B cell (primary cell): Measurements from ENCODE around the gene THRAP3. TPM values are rescaled to one million over a fixed set of nuclear protein-coding genes. Genes with fewer than 3 reads are reported as not detected.

ENCODE experiments used
- ATAC-seq: fragments of 200-7000 bp; cut with Tn5 transposase; one replicate; pipeline ENCODE4 v1.10.0; 2021; ENCODE audit warnings: low read depth, mild to moderate bottlenecking, moderate number of reproducible peaks, moderate library complexity
- CTCF ChIA-PET: fragments of 350-600 bp; sonication (Branson Sonifier 250); formaldehyde crosslinking; loops from one replicate; lab custom pipeline; 2021; ENCODE audit warnings: antibody characterized with exemption, inconsistent platforms; lab: Charles Lee
- POLR2A ChIA-PET: fragments of 350-600 bp; sonication (Branson Sonifier 250); formaldehyde crosslinking; loops from one replicate; lab custom pipeline; 2021; ENCODE audit warnings: antibody characterized with exemption; lab: Charles Lee
- DNase-seq: peaks from one replicate; pipeline ENCODE4 v3.0.0; 2013
- H2AFZ ChIP-seq: 2 replicates; pipeline ENCODE4 v1.6.1; 2012; ENCODE audit warnings: mild to moderate bottlenecking, low read depth, low read length; ENCODE audit not compliant: insufficient read depth, poor library complexity, severe bottlenecking
- H3K27ac ChIP-seq, 2 donors: 1 replicate in 1 of 2; 2 replicates in 1 of 2; pipeline ENCODE4 v1.5.1; 2012 to 2013; ENCODE audit warnings: low read length in 2 of 2, mild to moderate bottlenecking in 2 of 2, moderate library complexity in 1 of 2
- H3K27me3 ChIP-seq, 4 experiments: fragments of 200-600 bp in 1 of 4; sonication (generic) in 1 of 4; replicated peaks in 1 of 4; 1 replicate in 2 of 4; 2 replicates in 2 of 4; pipeline versions ENCODE4 v1.6.1 to v1.7.0; 2013 to 2016; ENCODE audit warnings: low read length in 3 of 4, mild to moderate bottlenecking in 2 of 4, mixed read lengths in 1 of 4, moderate library complexity in 1 of 4; ENCODE audit not compliant: insufficient read depth in 4 of 4, control insufficient read depth in 3 of 4; ENCODE audit errors: control extremely low read depth in 1 of 4
- H3K36me3 ChIP-seq, 2 experiments: replicated peaks in 1 of 2; 1 replicate in 1 of 2; 2 replicates in 1 of 2; pipeline versions ENCODE4 v1.6.1 to v1.7.1; 2013; ENCODE audit warnings: low read length in 1 of 2; ENCODE audit not compliant: insufficient read depth in 2 of 2, control insufficient read depth in 1 of 2; ENCODE audit errors: control extremely low read depth in 1 of 2, extremely low read depth in 1 of 2
- H3K4me1 ChIP-seq, 2 donors: fragments of 200-600 bp in 1 of 2; sonication (generic) in 1 of 2; 1 replicate in 1 of 2; 2 replicates in 1 of 2; pipeline versions ENCODE4 v1.5.1 to v1.6.1; 2013 to 2017; ENCODE audit warnings: low read length in 2 of 2; ENCODE audit not compliant: control insufficient read depth in 2 of 2, insufficient read depth in 2 of 2
- H3K4me2 ChIP-seq: replicated peaks from 2 replicates; pipeline ENCODE3; 2012; ENCODE audit warnings: mild to moderate bottlenecking, low read depth, low read length; ENCODE audit not compliant: poor library complexity, severe bottlenecking
- H3K4me3 ChIP-seq, 5 experiments: fragments of 200-600 bp in 1 of 5; sonication (generic) in 1 of 5; 1 replicate in 3 of 5; 2 replicates in 2 of 5; pipeline versions ENCODE4 v1.5.1 to v1.7.0; 2011 to 2016; ENCODE audit warnings: low read length in 4 of 5, mild to moderate bottlenecking in 4 of 5, low read depth in 2 of 5, control low read depth in 1 of 5, moderate library complexity in 1 of 5; ENCODE audit not compliant: insufficient read depth in 1 of 5; ENCODE audit errors: control extremely low read depth in 1 of 5, extremely low read depth in 1 of 5
- H3K79me2 ChIP-seq: fragments of 200-600 bp; sonication (generic); one replicate; pipeline ENCODE4 v1.6.0; 2016; ENCODE audit warnings: low read length; ENCODE audit not compliant: control insufficient read depth, insufficient read depth
- H3K9ac ChIP-seq: fragments of 200-600 bp; sonication (generic); 2 replicates; pipeline ENCODE4 v1.6.1; 2017; ENCODE audit warnings: mild to moderate bottlenecking, low read length, moderate library complexity
- H3K9me3 ChIP-seq, 3 donors: one replicate each; pipeline versions ENCODE4 v1.6.1 to v1.7.1; 2013; ENCODE audit warnings: low read length in 2 of 3; ENCODE audit not compliant: control insufficient read depth in 2 of 3, insufficient read depth in 1 of 3; ENCODE audit errors: control extremely low read depth in 1 of 3
- H4K20me1 ChIP-seq: 2 replicates; pipeline ENCODE4 v1.6.0; 2012; ENCODE audit warnings: mild to moderate bottlenecking, low read length; ENCODE audit not compliant: insufficient read depth, control insufficient read depth, poor library complexity, severe bottlenecking
- H3K27ac Mint-ChIP-seq: one replicate; pipeline ENCODE4 v1.8.0; 2021; ENCODE audit warnings: mixed read lengths
- H3K27me3 Mint-ChIP-seq: one replicate; pipeline ENCODE4 v1.8.0; 2021; ENCODE audit warnings: mixed read lengths
- H3K4me1 Mint-ChIP-seq: one replicate; pipeline ENCODE4 v1.8.0; 2021; ENCODE audit warnings: mixed read lengths
- H3K4me3 Mint-ChIP-seq: one replicate; pipeline ENCODE4 v1.8.0; 2021; ENCODE audit warnings: mixed read lengths
- H3K9me3 Mint-ChIP-seq: one replicate; pipeline ENCODE4 v1.8.0; 2022; ENCODE audit warnings: mixed read lengths; ENCODE audit not compliant: insufficient read depth
- CTCF ChIP-seq: fragments of 200-600 bp; IDR thresholded peaks from one replicate; pipeline ENCODE4 v1.8.0; 2022; ENCODE audit warnings: antibody characterized with exemption, mild to moderate bottlenecking
- EZH2 ChIP-seq: IDR thresholded peaks from 2 replicates; pipeline ENCODE4 v1.6.1; 2012; ENCODE audit warnings: borderline replicate concordance, low read depth, mild to moderate bottlenecking, moderate library complexity, low read length; ENCODE audit not compliant: insufficient read depth, poor library complexity, severe bottlenecking
- WGBS: methylation state at CpG from one replicate; pipeline ENCODE4 v1.1.5; 2013; ENCODE audit warnings: missing lambda C conversion rate; ENCODE audit not compliant: insufficient coverage; 5-methylcytosine and 5-hydroxymethylcytosine counted together
- intact Hi-C: fragments of 100-400 bp; cut with micrococcal nuclease; formaldehyde crosslinking; loops from one replicate; pipeline ENCODE4 v1.10.0; 2022
- polyA minus RNA-seq: library from RNA; depleted of rRNA, polyadenylated mRNA; stranded (reverse); fragments of >200 nt; gene quantifications from 2 replicates; pipeline ENCODE4 v1.2.3, GENCODE V29; 2012
- polyA plus RNA-seq: library from polyadenylated mRNA; depleted of rRNA; stranded (reverse); fragments of >200 nt; gene quantifications from 2 replicates; pipeline ENCODE4 v1.2.3, GENCODE V29; 2012
- total RNA-seq, 2 donors: library from RNA; stranded (reverse); fragments of 120-200 nt in 1 of 2; gene quantifications; 1 replicate in 1 of 2; 2 replicates in 1 of 2; pipeline versions ENCODE4 v1.2.3 to v1.2.4, GENCODE V29; 2013 to 2022

The THRAP3 gene
- 153 and 159 TPM in 2 replicates for total RNA-seq
- total RNA-seq (2013) = 107 TPM
- polyA plus RNA-seq = 34.5 and 64.1 TPM in 2 replicates
- polyA minus RNA-seq = 48.2 and 67.2 TPM in 2 replicates

- peaks cover 7% of the 10 kb centered on the region for H4K20me1 ChIP-seq
- CTCF ChIA-PET = interaction anchor here (0.7 to 3.3 kb wide), 12 partner anchors 13 to 100 kb away, joined by 3 to 32 read pairs (median 4); partner anchors contain the start of genes EVA1B and TRAPPC3
- intact Hi-C loops = loop anchor here (1.0 kb wide), 7 partner anchors 8 to 162 kb away; partner anchors contain the start of genes ADPRS, SH3D21 and TRAPPC3
- H3K9me3 Mint-ChIP-seq = no peaks in the 10 kb centered on the region
- H3K4me3 Mint-ChIP-seq = peak within 1 kb of the TSS; percentile 98
- no peaks in the 10 kb centered on the region for H3K9me3 ChIP-seq
- POLR2A ChIA-PET = interaction anchor here (0.6 to 3.3 kb wide), 11 partner anchors 11 to 164 kb away, joined by 3 to 21 read pairs (median 4); partner anchors contain the start of genes ADPRS, MAP7D1 and TRAPPC3
- H2AFZ ChIP-seq = peak within 1 kb of the TSS; percentile 78
- peak within 1 kb of the TSS; percentile 100 for H3K9ac ChIP-seq
- no peak for TF ChIP-seq CTCF
- TF ChIP-seq EZH2 = no peak
- peaks cover 0 to 28% of the 10 kb centered on the region in 2 experiments for H3K36me3 ChIP-seq
- peak; percentile 88 for ATAC-seq
- under 1% methylated on average over 45 of the region's 45 CpGs for WGBS
- peak; percentile 100 for DNase-seq
- peak within 1 kb of the TSS; percentile 100 for H3K27ac Mint-ChIP-seq
- H3K27me3 ChIP-seq = no peaks in the 10 kb centered on the region
- peaks cover 47% of the 10 kb centered on the region for H3K79me2 ChIP-seq
- H3K4me1 ChIP-seq = peaks cover 22 to 43% of the 10 kb centered on the region in 2 donors
- no peaks in the 10 kb centered on the region for H3K27me3 Mint-ChIP-seq
- peak within 1 kb of the TSS; percentile 95 to 100 for H3K27ac ChIP-seq
- H3K4me2 ChIP-seq = peak within 1 kb of the TSS; percentile 91
- peak within 1 kb of the TSS; percentile 77 to 98 (median 91) for H3K4me3 ChIP-seq
- peaks cover 34% of the 10 kb centered on the region for H3K4me1 Mint-ChIP-seq
These were observed at the start of gene THRAP3 for GRCh38 chr1:36223996-36224536. TSS of gene THRAP3 (plus strand) at chr1:36224443. CDS start at chr1:36282564, 58,121 bp downstream.

GRCh38 chr1:36174713-36175112 is 49.5 kb upstream of the THRAP3 start:
- H3K4me3 ChIP-seq = no peak overlapping the region
- TF ChIP-seq CTCF = no peak
- TF ChIP-seq EZH2 = no peak
- Mint-ChIP-seq H3K27ac (peak overlapping the region; percentile 3), H3K4me3 (no peak overlapping the region), H3K4me1 (peaks cover 17% of the 10 kb centered on the region), H3K27me3 (no peaks in the 10 kb centered on the region), H3K9me3 (no peaks in the 10 kb centered on the region)
- POLR2A ChIA-PET = interaction anchor here (0.6 kb wide), 2 partner anchors 21 to 825 kb away, joined by 3 to 5 read pairs; no protein-coding TSS in a partner anchor
- H3K4me2 ChIP-seq = peak overlapping the region; percentile 21
- H3K9me3 ChIP-seq = no peaks in the 10 kb centered on the region
- peak overlapping the region; percentile 16 to 62 for H3K27ac ChIP-seq
- H2AFZ ChIP-seq = no peak overlapping the region
- peaks cover 19% of the 10 kb centered on the region for H4K20me1 ChIP-seq
- peaks cover 5 to 70% of the 10 kb centered on the region in 2 experiments for H3K36me3 ChIP-seq
- peaks cover 14% of the 10 kb centered on the region for H3K79me2 ChIP-seq
- DNase-seq (no peak), ATAC-seq (no peak)
- no peak overlapping the region for H3K9ac ChIP-seq
- CTCF ChIA-PET = no interaction called here
- intact Hi-C loops = no loop called here
- peaks cover 11 to 13% of the 10 kb centered on the region in 2 donors for H3K4me1 ChIP-seq
- H3K27me3 ChIP-seq = no peaks in the 10 kb centered on the region
- 97% methylated on average over 11 of the region's 11 CpGs for WGBS
